Stimulated activated CD8-positive, alpha-beta memory T cell treated with anti-CD3 and anti-CD28 coated beads, Interleukin-12 subunit alpha, Interleukin-12 subunit beta, amount 100 ng/mL, for 4 hours (primary cell): ENCODE measurements around the gene PGA3.
"Not testable (repeated sequence)": the region's sequence is repeated elsewhere in the genome, so short reads cannot be mapped to it uniquely, and the experiment has no call there.

ENCODE experiments used
- DNase-seq: peaks from one replicate; pipeline ENCODE4 v3.0.0-alpha.2; 2020; ENCODE audit warnings: low read depth

Gene PGA3

GRCh38 chr11:61252332-61252731, 49.0 kb downstream of the PGA3 start:
- DNase-seq: not testable (repeated sequence)

- peak; percentile 25 for DNase-seq
Measured at GRCh38 chr11:61254403-61255025, 51.2 kb downstream of the PGA3 start.

- no peak for DNase-seq
Measured at GRCh38 chr11:61256710-61257482, 53.6 kb downstream of the PGA3 start.

GRCh38 chr11:61258546-61258945, 55.2 kb downstream of the PGA3 start:
- no peak for DNase-seq

- DNase-seq: no peak
Measured at GRCh38 chr11:61259363-61259762, 56.0 kb downstream of the PGA3 start.
